ENCODE results near the gene GFER.
"Not testable (repeated sequence)": the region's sequence is repeated elsewhere in the genome, so short reads cannot be mapped to it uniquely, and the experiment has no call there.

The GFER gene

DNA sequence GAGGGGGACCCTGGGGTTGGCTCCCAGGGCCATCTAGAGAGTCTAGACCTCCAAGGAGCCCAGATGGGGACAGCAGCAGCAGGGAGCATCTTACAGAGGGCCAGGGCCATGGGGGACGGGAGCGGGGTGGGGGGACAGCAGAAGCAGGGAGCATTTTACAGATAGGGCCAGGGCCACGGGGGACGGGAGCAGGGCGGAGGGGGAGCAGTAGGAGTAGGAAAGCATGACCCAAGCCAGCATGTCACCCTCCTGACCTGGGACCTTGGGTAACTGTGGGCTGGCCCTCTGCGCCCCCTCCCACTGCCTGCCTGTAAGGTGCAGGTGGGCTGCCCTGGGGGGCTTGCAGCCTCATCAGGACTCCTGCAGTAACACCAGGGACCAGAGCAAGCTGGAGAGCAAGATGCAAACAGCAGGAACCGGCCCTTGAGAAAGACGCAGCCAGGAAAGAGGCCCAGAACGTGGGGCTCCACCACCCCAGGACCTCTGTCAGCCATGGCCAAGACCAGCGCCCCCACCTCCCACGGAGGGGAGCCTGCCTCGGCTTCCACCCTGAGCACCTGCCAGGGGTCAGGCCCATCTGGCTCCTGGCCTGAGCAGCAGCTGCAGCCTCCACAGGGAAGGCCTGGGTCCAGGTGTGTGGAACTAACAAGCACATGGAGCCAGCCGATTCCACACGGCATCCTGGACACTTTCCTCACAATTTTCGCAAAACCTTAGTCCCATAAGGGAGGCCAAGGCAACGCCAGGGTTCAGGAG lies 23.3 kb downstream of the GFER start:
- H3K4me1 ChIP-seq (ENCODE audit: insufficient read depth, low read length): peaks cover 46% of the 10 kb centered on the region
- peaks cover 19% of the 10 kb centered on the region for H3K36me3 ChIP-seq (ENCODE audit: insufficient read depth, low read length)
- H3K9me3 ChIP-seq (ENCODE audit: low read length): no peaks in the 10 kb centered on the region
- H3K27ac ChIP-seq (ENCODE audit: low read depth, low read length): no peak overlapping the region
- H3K27me3 ChIP-seq (ENCODE audit: control insufficient read depth in 1 of 2, insufficient read depth in 2 of 2, low read length in 2 of 2): no peaks in the 10 kb centered on the region
- no peak overlapping the region for H3K9ac ChIP-seq (ENCODE audit: low read length)
- H3K4me3 ChIP-seq (ENCODE audit: low read depth in 1 of 2, low read length in 2 of 2): peak overlapping the region in 1 of 2 donors; percentile 66

DNA sequence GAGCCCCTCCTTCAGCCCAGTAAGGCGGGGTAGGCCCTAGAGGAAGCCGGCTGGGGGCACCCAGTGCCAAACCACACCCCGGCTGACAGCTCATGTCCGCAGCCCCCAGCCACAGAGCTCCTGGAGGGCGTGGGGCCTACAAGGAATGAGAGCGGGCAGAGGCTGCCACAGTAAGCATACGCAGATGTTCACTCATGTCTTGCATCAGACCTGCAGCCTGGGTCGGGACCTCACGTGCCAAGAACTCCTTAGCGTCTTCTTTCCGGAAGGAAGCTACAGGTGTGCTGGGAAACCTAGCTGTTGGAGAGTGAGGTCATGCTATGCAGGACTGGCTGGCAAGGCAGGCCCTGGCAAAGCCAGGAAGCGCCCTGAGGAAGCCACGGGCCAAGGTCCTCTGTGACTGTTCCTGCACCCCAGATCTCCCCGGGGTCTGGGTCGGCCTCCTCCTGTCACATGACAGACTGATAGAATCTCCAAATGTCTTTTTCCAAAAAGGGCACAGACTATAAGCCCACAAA lies 24.1 kb downstream of the GFER start:
- no peaks in the 10 kb centered on the region for H3K9me3 ChIP-seq (ENCODE audit: low read length)
- H3K4me1 ChIP-seq (ENCODE audit: insufficient read depth, low read length): peaks cover 46% of the 10 kb centered on the region
- no peaks in the 10 kb centered on the region for H3K27me3 ChIP-seq (ENCODE audit: control insufficient read depth in 1 of 2, insufficient read depth in 2 of 2, low read length in 2 of 2)
- H3K9ac ChIP-seq (ENCODE audit: low read length): no peak overlapping the region
- H3K27ac ChIP-seq (ENCODE audit: low read depth, low read length): no peak overlapping the region
- H3K36me3 ChIP-seq (ENCODE audit: insufficient read depth, low read length): peaks cover 11% of the 10 kb centered on the region
- H3K4me3 ChIP-seq (ENCODE audit: low read depth in 1 of 2, low read length in 2 of 2): peak overlapping the region in 1 of 2 donors; percentile 66

DNA sequence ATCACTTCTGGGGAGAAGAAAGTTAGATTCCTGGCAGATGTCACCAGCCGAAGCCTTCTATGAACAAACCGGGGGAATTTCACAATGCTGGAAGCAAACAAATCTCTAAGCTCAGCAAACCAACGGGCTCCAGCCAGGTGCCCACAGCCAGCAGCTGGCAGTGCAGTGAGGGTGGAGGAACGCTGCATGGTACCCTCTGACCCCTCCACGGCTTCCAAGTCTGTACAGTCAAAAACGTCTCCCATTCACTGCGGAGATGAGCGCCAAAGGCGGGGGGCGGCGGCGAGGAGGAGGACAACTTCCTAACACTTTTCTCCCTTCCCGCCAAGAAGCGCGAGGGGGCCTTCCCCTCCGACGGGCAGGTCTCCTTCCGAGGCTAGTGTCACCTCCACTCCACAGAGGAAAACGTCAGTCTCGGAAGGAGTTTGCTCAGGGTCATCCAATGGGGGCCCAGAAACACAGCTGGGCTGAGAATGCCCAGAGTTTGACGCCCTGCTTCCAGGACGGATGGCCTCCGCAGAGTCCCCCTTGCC lies 24.7 kb downstream of the GFER start:
- Histone ChIP-seq H3K4me1 (ENCODE audit: insufficient read depth, low read length) (peaks cover 46% of the 10 kb centered on the region), H3K4me3 (ENCODE audit: low read depth in 1 of 2, low read length in 2 of 2) (peak overlapping the region; percentile 66 to 96), H3K9ac (ENCODE audit: low read length) (peak overlapping the region; percentile 54), H3K36me3 (ENCODE audit: insufficient read depth, low read length) (peaks cover 5% of the 10 kb centered on the region), H3K27ac (ENCODE audit: low read depth, low read length) (peak overlapping the region; percentile 86), H3K9me3 (ENCODE audit: low read length) (no peaks in the 10 kb centered on the region), H3K27me3 (ENCODE audit: control insufficient read depth in 1 of 2, insufficient read depth in 2 of 2, low read length in 2 of 2) (no peaks in the 10 kb centered on the region)

DNA sequence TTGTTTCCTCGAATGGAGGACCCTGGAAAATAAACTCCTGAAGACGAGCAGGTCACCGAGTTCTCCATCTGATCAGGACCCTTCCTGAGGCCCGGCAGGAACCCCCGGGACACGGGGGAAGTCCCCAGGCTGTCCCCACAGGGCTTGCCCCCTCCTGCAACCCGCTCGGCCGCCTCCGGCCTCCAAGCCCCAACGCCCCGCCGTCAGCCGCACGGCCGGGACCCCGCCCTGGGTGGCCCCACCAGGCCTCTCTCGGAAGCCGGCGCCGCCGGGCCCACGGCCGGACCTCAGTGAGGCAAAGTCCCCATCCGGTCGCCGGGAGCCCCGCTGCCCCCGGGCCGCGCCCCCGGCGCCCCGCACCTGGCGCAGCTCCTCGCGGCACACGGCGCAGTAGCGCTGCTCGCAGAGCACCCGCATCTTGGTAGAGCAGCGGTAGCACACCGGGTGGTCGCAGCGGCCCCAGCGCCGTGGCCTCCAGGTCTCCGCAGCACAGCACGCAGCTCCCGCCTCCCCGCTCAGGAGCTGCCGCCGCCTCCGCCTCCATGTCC lies 25.2 kb downstream of the GFER start:
- H3K9me3 ChIP-seq (ENCODE audit: low read length): no peaks in the 10 kb centered on the region
- H3K27ac ChIP-seq (ENCODE audit: low read depth, low read length): peak overlapping the region; percentile 86
- H3K9ac ChIP-seq (ENCODE audit: low read length): peak overlapping the region; percentile 54
- no peaks in the 10 kb centered on the region for H3K27me3 ChIP-seq (ENCODE audit: control insufficient read depth in 1 of 2, insufficient read depth in 2 of 2, low read length in 2 of 2)
- peak overlapping the region; percentile 66 to 96 for H3K4me3 ChIP-seq (ENCODE audit: low read depth in 1 of 2, low read length in 2 of 2)
- H3K4me1 ChIP-seq (ENCODE audit: insufficient read depth, low read length): peaks cover 41% of the 10 kb centered on the region
- peaks cover 5% of the 10 kb centered on the region for H3K36me3 ChIP-seq (ENCODE audit: insufficient read depth, low read length)

DNA sequence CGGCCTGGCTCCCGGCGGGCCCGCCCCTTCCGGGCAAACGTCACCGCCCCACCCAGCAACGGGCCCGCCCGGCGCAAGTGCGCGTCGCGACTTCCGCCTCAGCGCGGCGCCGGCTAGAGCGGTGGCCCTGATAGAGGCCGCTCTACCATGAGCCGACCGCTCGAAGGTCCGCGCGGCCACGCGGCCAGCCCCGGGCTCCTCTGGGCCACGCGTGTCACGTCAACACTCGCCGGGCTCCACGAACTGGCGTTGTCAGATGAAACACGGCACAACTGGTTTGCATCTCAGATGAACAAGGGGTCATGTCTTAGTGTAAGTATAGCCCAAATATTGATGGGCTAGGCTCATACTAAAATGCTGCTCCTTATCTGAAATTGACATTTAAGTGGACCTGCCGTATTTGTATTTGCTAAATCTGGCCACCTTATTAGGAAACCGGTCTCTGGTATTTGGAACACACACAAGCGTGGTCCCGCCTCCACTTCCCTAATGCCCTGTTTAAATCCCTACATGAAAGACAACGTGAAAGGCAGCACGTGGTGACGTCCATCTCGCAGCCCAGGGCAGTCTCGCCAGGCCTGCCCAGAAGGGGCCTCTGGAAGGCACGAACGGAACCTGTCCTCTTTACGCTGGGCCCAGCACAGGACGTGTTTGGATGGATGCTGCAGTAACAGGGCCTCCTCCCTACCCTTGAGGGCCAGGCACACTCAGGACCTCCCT lies 26.0 kb downstream of the GFER start, which contains the start of gene ZNF598:
TSS of gene ZNF598 (minus strand) at position 31 of the 720 bp plus-strand sequence.
- peaks cover 36% of the 10 kb centered on the region for H3K4me1 ChIP-seq (ENCODE audit: insufficient read depth, low read length)
- H3K27ac ChIP-seq (ENCODE audit: low read depth, low read length): peak within 1 kb of the TSS; percentile 86
- H3K36me3 ChIP-seq (ENCODE audit: insufficient read depth, low read length): peaks cover 5% of the 10 kb centered on the region
- H3K9me3 ChIP-seq (ENCODE audit: low read length): no peaks in the 10 kb centered on the region
- peak within 1 kb of the TSS; percentile 54 for H3K9ac ChIP-seq (ENCODE audit: low read length)
- peak within 1 kb of the TSS; percentile 75 to 96 for H3K4me3 ChIP-seq (ENCODE audit: low read depth in 1 of 2, low read length in 2 of 2)
- H3K27me3 ChIP-seq (ENCODE audit: control insufficient read depth in 1 of 2, insufficient read depth in 2 of 2, low read length in 2 of 2): no peaks in the 10 kb centered on the region

DNA sequence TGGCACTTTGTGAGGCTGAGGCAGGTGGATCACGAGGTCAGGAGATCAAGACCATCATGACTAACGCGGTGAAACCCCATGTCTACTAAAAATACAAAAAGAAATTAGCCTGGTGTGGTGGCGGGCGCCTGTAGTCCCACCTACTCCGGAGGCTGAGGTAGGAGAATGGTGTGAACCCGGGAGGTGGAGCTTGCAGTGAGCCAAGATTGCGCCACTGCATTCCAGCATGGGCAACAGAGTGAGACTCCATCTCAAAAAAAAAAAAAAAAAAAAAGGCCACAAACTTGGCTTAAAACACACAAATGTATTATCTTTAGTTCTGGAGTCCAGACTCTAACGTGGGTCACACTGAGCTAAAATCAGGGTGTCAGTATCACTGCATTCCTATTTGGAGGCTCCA lies 27.7 kb downstream of the GFER start:
- not testable (repeated sequence) for H3K36me3 ChIP-seq (ENCODE audit: insufficient read depth, low read length); H3K4me3 ChIP-seq (ENCODE audit: low read depth in 1 of 2, low read length in 2 of 2); H3K9ac ChIP-seq (ENCODE audit: low read length); H3K27ac ChIP-seq (ENCODE audit: low read depth, low read length); H3K9me3 ChIP-seq (ENCODE audit: low read length); H3K27me3 ChIP-seq (ENCODE audit: control insufficient read depth in 1 of 2, insufficient read depth in 2 of 2, low read length in 2 of 2)
- H3K4me1 ChIP-seq (ENCODE audit: insufficient read depth, low read length): peaks cover 31% of the 10 kb centered on the region

DNA sequence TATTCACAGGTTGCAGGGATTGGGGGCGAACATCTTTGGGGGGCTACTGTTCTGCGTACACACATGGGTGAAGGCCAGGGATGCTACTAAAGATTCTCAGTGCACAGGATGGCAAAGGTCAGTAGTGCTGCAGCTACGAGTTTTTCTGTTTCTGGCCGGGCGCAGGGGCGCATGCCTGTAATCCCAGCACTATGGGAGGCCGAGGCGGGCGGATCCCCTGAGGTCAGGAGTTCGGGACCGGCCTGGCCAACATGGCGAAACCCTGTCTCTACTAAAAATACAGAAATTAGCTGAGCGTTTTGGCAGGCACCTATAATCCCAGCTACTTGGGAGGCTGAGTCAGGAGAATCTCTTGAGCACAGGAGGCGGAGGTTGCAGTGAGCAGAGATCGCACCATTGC lies 29.5 kb downstream of the GFER start:
- Histone ChIP-seq H3K9me3 (ENCODE audit: low read length) (no peaks in the 10 kb centered on the region), H3K36me3 (ENCODE audit: insufficient read depth, low read length) (no peaks in the 10 kb centered on the region), H3K4me3 (ENCODE audit: low read depth in 1 of 2, low read length in 2 of 2) (no peak overlapping the region), H3K9ac (ENCODE audit: low read length) (no peak overlapping the region), H3K27me3 (ENCODE audit: control insufficient read depth in 1 of 2, insufficient read depth in 2 of 2, low read length in 2 of 2) (no peaks in the 10 kb centered on the region), H3K27ac (ENCODE audit: low read depth, low read length) (no peak overlapping the region), H3K4me1 (ENCODE audit: insufficient read depth, low read length) (peaks cover 14% of the 10 kb centered on the region)

DNA sequence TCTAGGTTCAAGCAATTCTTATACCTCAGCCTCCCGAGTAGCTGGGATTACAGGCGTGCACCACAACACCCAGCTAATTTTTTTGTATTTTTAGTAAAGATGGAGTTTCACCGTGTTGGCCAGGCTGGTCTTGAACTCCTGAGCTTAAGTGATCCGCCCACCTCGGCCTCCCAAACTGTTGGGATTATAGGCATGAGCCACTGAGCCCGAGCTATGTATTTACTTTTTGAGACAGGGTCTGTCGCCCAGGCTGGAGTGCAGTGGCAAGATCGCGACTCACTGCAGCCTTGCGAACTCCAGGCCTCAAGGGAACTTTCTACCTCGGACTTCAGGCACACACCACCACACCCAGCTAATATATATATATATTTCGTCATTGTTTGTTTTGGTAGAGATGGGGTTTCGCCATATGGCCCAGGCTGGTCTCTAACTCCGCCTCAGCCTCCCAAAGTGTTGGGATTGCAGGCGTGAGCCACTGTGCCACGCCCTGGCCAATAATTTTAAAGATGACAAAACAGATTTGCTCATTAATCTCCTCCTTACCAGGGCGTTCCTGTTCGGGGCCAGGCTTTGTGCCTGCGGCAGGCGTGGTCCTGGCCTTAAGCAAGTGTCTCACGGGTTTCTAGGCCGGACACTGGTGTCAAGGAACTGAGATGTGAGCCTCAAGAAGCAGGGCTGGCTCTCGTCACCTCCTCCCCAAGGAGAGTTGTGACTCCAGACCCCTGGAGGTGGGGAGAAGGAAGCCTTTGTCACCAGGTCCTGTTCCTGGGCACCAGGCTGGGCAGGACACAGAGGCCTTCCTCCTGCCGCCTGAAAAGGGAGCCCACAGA lies 31.3 kb downstream of the GFER start:
- no peak overlapping the region for H3K27ac ChIP-seq (ENCODE audit: low read depth, low read length)
- H3K36me3 ChIP-seq (ENCODE audit: insufficient read depth, low read length): no peaks in the 10 kb centered on the region
- no peak overlapping the region for H3K4me3 ChIP-seq (ENCODE audit: low read depth in 1 of 2, low read length in 2 of 2)
- H3K9ac ChIP-seq (ENCODE audit: low read length): no peak overlapping the region
- H3K9me3 ChIP-seq (ENCODE audit: low read length): no peaks in the 10 kb centered on the region
- peaks cover 4% of the 10 kb centered on the region for H3K4me1 ChIP-seq (ENCODE audit: insufficient read depth, low read length)
- H3K27me3 ChIP-seq (ENCODE audit: control insufficient read depth in 1 of 2, insufficient read depth in 2 of 2, low read length in 2 of 2): peaks cover 6 to 17% of the 10 kb centered on the region in 2 donors

DNA sequence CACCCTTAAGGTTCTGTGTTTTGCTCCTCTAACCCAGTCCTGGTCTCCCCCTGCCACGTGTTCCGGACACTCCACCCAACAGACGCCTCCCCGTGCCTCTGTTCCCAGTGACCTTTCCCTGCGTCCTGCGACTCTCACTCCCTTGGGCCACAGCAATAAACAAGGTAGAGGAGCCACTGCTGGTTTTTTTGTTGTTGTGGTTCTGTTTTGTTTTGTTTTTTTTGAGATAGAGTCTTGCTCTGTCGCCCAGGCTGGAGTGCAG lies 31.9 kb downstream of the GFER start:
- H3K9me3 ChIP-seq (ENCODE audit: low read length): no peaks in the 10 kb centered on the region
- no peak overlapping the region for H3K9ac ChIP-seq (ENCODE audit: low read length)
- H3K4me3 ChIP-seq (ENCODE audit: low read depth in 1 of 2, low read length in 2 of 2): no peak overlapping the region
- H3K27me3 ChIP-seq (ENCODE audit: control insufficient read depth in 1 of 2, insufficient read depth in 2 of 2, low read length in 2 of 2): peaks cover 6 to 22% of the 10 kb centered on the region in 2 donors
- no peaks in the 10 kb centered on the region for H3K4me1 ChIP-seq (ENCODE audit: insufficient read depth, low read length)
- H3K36me3 ChIP-seq (ENCODE audit: insufficient read depth, low read length): no peaks in the 10 kb centered on the region
- H3K27ac ChIP-seq (ENCODE audit: low read depth, low read length): no peak overlapping the region

DNA sequence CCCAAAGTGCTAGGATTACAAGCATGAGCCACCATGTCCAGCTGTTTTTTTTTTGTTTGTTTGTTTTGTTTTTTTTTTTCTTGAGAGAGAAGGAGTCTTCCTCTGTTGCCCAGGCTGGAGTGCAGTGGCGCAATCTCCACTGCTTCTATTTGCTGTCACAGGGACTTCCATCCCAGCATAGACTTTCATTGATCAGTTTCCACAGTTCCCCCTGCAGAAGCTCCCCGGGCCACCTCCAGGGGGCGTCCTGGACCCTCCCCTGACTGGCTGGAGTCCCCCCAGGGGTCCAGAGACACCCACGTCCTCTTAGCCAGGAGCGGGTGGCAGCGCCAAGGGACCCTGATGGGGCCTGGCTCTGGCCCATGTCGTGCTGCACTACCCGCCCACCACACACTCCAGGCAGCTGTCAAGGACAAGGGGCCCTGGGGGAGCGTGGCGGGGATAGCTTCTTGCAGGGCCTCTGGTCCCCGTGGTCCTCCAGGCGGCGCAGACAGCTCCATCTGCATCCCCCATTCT lies 32.5 kb downstream of the GFER start:
- Histone ChIP-seq H3K36me3 (ENCODE audit: insufficient read depth, low read length) (no peaks in the 10 kb centered on the region), H3K9ac (ENCODE audit: low read length) (no peak overlapping the region), H3K4me1 (ENCODE audit: insufficient read depth, low read length) (no peaks in the 10 kb centered on the region), H3K4me3 (ENCODE audit: low read depth in 1 of 2, low read length in 2 of 2) (no peak overlapping the region), H3K27me3 (ENCODE audit: control insufficient read depth in 1 of 2, insufficient read depth in 2 of 2, low read length in 2 of 2) (peaks cover 6 to 28% of the 10 kb centered on the region in 2 donors), H3K9me3 (ENCODE audit: low read length) (no peaks in the 10 kb centered on the region), H3K27ac (ENCODE audit: low read depth, low read length) (no peak overlapping the region)
